GM10248 (cell line): ENCODE results near the gene LYZL1.

ENCODE experiments used
- CTCF ChIA-PET: fragments of 300-600 bp; sonication (Branson Sonifier 250); formaldehyde crosslinking; extraction: SDS; loops from one replicate; lab custom pipeline; 2021; ENCODE audit warnings: antibody characterized with exemption; lab: Yijun Ruan, JAX
- POLR2A ChIA-PET: fragments of 350-650 bp; sonication (Branson Sonifier 250); formaldehyde crosslinking; extraction: SDS; loops from one replicate; lab custom pipeline; 2020; ENCODE audit warnings: antibody characterized with exemption; lab: Yijun Ruan, JAX
- DNase-seq: peaks from one replicate; pipeline ENCODE4 v3.0.0; 2012; ENCODE audit errors: extremely low spot score
- CTCF ChIP-seq: IDR thresholded peaks from 2 replicates; pipeline ENCODE4 v1.5.1; 2012; ENCODE audit warnings: mild to moderate bottlenecking, low read depth; ENCODE audit errors: extremely low read depth, missing control alignments, control extremely low read depth

LYZL1 gene

GRCh38 chr10:29269486-29269885 lies 19.4 kb upstream of the LYZL1 start:
- POLR2A ChIA-PET: no interaction called here
- no peak for DNase-seq
- CTCF ChIA-PET: no interaction called here
- no peak for TF ChIP-seq CTCF

DNA sequence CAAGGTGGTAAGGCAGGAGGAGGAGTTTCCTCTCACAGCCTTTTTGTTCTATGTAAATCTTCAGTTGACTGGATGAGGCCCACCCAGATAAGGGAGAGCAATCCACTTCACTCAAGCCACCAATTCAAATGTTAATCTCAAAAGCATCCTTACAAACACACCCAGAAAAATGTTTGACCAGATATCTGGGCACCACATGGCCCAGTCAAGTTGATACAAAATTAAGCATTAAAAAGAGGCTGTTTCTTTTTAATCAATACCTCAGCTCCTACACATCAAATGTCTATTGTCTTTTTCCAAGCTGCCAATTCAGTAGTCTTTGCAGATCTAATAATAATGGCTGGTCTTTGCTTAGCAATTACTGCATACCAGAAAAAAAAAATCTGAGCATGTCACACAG lies 18.0 kb upstream of the LYZL1 start:
- no peak for TF ChIP-seq CTCF
- CTCF ChIA-PET: no interaction called here
- POLR2A ChIA-PET: no interaction called here
- DNase-seq: no peak

- no peak for DNase-seq
- ChIA-PET POLR2A (no interaction called here), CTCF (no interaction called here)
- no peak for TF ChIP-seq CTCF
These were observed 17.0 kb upstream of the LYZL1 start for GRCh38 chr10:29271877-29272276.

DNA sequence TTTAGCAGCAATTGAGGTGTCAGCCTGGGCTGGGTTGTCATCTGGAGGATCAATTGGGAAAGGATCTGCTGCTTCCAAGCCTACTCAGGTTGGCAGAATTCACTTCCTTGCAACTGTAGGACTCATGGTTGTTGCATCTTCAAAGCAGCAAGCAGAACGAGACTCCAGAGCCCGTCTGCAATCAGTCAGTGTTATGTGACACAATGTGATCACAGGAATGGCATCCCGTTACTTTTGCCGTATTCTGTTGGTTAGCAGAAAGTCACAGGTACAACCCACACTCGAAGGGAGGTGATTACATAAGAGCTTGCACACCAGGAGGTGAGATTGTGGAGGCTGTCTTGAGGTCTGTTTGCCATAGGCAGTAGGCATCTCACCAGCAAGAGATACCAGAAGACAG lies 15.4 kb upstream of the LYZL1 start:
- DNase-seq: no peak
- ChIA-PET POLR2A (no interaction called here), CTCF (interaction anchor here (0.6 to 1.5 kb wide), 4 partner anchors 10 to 31 kb away, joined by 3 to 4 read pairs (median 3); no protein-coding TSS in a partner anchor)
- TF ChIP-seq CTCF: no peak

GRCh38 chr10:29276251-29276850 lies 12.5 kb upstream of the LYZL1 start:
- DNase-seq: no peak
- no peak for TF ChIP-seq CTCF
- CTCF ChIA-PET: no interaction called here
- POLR2A ChIA-PET: no interaction called here

GRCh38 chr10:29277296-29277695 lies 11.6 kb upstream of the LYZL1 start:
- ChIA-PET POLR2A (no interaction called here), CTCF (no interaction called here)
- TF ChIP-seq CTCF: no peak
- DNase-seq: no peak

DNA sequence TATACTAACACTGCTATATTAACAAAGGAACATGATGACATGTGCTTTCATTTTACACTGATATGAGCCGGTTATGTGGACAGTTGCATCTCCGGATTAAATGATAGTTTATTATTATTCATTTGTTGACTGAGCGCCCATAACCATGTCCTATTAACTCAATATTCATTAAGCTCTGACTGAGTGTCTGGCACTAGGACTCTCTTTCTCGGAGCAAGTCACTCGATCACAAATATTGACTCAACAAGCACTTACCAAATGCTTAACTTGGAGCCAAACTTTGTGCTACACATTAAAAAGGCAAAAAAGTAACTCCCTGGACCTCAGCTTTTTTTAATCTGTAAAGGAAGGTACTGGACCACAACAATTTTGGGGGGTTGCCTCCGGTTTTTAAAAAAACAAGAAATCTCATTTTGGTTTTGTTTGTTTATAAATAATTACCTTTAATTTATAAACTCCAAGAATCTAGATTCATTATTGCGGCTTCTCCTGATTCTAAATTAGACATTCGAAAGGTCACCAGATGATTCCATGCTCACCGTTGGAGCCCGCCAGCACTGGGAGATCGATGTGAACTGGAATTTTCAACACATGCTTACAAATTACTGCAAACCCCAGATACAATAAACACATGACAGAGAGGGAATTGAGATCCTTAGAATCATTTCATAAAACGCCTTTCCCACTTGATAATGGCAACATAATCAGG lies 8.9 kb upstream of the LYZL1 start:
- ChIA-PET POLR2A (no interaction called here), CTCF (no interaction called here)
- no peak for TF ChIP-seq CTCF
- no peak for DNase-seq
